Hematopoietic multipotent progenitor cell treated with erythropoietin and hydrocortisone succinate and interleukin-3 and kit ligand, for 6 days (in vitro differentiated cells): ENCODE data around the gene OR6Q1.

Experiments used
- DNase-seq: peaks from one replicate; pipeline ENCODE4 v3.0.0-alpha.2; 2015

OR6Q1 gene

GRCh38 chr11:58058276-58059006 is 27.7 kb downstream of the OR6Q1 start:
- DNase-seq = no peak

- no peak for DNase-seq
These were observed 28.2 kb downstream of the OR6Q1 start for GRCh38 chr11:58059007-58059350.

GRCh38 chr11:58060535-58060934 is 29.8 kb downstream of the OR6Q1 start:
- no peak for DNase-seq

DNA sequence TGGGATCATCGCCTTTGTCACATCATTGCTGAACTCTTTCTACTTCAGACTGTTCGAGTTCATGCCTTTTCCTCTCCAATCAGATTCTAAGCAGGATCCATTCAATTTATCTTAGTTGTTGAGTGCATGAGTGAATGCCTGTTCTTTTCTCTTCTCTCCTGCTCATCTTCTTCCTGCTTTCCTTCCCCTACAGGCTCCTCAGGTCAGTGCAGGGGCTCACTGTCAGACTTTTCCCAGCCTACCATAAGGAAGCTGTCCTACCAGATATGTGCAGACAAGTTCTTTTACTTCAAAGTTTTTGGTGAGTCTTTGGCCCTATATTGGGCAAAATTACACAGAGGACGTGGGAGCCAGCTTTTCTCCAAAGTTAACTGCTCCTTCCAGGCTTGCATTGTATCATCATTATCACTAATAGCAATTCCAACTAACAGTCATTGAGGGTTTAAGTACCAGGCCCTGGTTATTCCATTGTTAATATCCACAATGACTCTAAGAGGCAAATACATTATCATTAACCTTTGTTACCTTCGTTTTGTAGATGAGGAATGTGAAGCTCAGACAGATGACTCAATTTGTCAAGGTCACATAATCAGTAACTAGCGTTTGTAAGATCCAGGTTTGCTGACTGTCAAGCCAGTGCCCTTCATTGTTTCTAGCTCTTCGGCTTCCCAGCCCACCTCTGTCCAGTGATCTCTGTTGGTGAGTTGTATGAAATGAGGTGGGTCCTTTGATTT is 30.4 kb downstream of the OR6Q1 start:
- DNase-seq = no peak

GRCh38 chr11:58061813-58062212 is 31.1 kb downstream of the OR6Q1 start:
- DNase-seq = no peak

DNA sequence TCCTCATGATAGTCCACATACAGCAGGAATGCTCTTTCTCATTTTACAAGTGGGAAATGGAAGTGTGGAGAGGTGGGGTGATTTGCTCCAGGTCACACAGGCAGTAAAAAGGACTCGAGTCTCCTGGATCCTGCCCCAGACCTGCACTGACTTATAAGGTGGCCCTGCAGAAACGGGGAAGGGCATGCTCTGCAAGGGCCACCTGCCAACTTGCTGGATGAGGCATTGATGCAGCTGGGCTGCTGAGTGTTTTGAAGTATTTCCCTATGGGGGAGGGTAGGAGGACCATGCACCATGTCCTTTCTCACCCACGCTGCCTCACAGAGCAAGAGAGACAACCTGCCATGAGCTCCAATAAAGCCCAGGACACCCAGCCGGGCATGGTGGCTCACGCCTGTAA is 36.9 kb downstream of the OR6Q1 start:
- no peak for DNase-seq

GRCh38 chr11:58068655-58069054 is 37.9 kb downstream of the OR6Q1 start:
- DNase-seq = no peak

DNA sequence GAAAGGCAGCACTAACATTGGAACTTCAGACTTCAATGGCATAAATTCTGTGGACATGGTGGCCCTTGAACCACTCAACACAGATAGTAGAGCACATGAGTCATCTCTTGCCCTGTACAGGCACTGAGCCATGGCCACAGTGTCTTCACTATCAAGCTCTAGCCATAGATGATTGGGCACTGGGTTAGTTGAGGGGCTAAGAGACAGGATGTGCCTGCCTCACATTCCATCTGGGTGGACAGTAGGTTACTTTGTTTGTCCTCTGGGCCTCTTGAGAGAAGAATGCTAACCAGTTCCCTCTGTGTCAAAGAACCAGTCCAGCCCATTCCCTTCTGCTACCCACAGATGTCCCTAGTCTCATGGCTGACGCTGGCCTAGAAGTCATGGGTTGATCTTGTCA is 39.8 kb downstream of the OR6Q1 start:
- no peak for DNase-seq

DNA sequence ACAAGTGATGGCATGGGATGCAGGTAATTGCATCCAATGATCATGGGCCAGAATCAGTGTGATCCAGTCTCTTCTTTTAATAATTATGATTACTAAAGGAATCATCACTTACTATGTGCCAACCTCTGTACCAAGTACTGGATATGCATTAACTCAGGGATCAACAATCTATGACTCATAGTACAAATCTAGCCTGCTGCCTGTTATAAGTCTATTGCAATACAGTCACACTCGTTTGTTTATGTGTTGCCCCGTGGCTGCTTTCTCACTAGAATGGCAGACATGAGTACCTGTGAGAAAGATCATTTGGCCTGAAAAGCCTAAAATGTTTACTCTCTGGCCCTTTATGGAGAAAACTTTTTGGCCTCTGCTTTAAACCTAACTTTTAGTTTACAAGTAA is 45.0 kb downstream of the OR6Q1 start:
- no peak for DNase-seq
